Peyer's patch (tissue), 4 donors: Measurements from ENCODE around the gene RAB4B.

ENCODE experiments used
- POLR2A ChIP-seq, 2 donors: fragments of 450-650 bp; IDR thresholded peaks; one replicate each; pipeline ENCODE4 v1.5.1; 2017; ENCODE audit warnings: antibody characterized with exemption in 2 of 2, mild to moderate bottlenecking in 2 of 2, moderate library complexity in 2 of 2
- TF ChIP-seq, protein P1 (sequence below), 6 experiments: fragments of 450-650 bp in 4 of 6; fragments of 200-600 bp in 2 of 6; sonication (generic) in 1 of 6; IDR thresholded peaks; one replicate each; pipeline ENCODE4 v1.5.1; 2017 to 2019; ENCODE audit warnings: antibody characterized with exemption in 6 of 6, mild to moderate bottlenecking in 3 of 6, moderate library complexity in 1 of 6

DNA sequence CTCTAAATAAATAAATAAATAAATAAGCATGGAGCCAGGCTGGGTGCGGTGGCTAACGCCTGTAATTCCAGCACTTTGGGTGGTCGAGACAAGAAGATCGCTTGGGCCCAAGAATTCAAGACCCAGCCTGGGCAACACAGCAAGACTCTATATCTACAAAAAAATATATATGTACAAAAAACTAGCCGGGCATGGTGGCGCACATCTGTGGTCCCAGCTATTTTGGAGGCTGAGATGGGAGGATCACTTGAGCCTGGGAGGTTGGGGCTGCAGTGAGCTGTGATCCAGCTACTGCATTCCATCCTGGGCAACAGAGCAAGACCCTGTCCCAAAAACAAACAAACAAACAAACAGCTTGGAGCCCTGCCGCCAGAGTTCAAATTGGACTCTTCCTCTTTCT, 30.5 kb upstream of the RAB4B start:
- TF ChIP-seq, protein P1, sequence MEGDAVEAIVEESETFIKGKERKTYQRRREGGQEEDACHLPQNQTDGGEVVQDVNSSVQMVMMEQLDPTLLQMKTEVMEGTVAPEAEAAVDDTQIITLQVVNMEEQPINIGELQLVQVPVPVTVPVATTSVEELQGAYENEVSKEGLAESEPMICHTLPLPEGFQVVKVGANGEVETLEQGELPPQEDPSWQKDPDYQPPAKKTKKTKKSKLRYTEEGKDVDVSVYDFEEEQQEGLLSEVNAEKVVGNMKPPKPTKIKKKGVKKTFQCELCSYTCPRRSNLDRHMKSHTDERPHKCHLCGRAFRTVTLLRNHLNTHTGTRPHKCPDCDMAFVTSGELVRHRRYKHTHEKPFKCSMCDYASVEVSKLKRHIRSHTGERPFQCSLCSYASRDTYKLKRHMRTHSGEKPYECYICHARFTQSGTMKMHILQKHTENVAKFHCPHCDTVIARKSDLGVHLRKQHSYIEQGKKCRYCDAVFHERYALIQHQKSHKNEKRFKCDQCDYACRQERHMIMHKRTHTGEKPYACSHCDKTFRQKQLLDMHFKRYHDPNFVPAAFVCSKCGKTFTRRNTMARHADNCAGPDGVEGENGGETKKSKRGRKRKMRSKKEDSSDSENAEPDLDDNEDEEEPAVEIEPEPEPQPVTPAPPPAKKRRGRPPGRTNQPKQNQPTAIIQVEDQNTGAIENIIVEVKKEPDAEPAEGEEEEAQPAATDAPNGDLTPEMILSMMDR (IDR thresholded peaks at IDR 0.05) = no peak
- TF ChIP-seq POLR2A (IDR thresholded peaks at IDR 0.05) = no peak
